Measurements from ENCODE around the gene TMEM132E.

DNA sequence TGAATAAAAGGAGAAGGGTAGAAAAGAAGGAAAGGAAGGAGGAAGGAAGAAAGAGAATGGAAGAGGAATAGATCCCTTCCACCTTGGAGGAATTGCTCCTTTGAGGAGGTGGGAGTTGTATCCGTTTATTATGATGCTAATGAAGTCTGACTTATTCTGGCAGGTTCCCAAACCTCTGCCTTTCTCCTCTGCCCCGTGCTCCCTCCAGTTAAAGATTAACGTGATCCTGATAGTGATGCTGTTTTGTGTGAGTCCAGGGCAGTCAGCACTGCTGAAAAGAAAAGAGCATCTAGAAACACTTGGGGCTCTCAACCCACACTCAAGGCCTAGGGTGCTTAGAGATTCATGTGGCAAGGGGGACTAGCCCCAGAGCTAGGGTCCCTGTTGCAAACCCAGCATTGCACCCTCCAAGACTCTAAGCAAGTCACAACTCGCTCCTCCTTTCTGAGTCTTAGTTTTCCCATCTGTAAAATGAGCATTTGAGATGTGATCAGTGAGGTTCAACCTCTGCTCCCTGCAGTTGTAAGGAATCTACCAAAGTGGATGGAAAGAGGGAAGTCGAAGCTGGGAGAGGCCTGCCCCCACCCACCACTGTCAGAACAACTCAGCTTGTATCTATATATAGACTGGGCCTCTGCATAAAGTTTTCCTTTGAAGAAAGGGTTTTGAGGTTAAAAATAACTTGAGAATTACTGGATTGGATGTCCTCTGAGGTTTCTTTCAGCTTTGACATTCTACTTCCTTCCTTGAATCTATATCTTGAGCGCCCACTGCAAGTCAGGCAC is 46.9 kb upstream of the TMEM132E start:
- TF ChIP-seq, protein P1, sequence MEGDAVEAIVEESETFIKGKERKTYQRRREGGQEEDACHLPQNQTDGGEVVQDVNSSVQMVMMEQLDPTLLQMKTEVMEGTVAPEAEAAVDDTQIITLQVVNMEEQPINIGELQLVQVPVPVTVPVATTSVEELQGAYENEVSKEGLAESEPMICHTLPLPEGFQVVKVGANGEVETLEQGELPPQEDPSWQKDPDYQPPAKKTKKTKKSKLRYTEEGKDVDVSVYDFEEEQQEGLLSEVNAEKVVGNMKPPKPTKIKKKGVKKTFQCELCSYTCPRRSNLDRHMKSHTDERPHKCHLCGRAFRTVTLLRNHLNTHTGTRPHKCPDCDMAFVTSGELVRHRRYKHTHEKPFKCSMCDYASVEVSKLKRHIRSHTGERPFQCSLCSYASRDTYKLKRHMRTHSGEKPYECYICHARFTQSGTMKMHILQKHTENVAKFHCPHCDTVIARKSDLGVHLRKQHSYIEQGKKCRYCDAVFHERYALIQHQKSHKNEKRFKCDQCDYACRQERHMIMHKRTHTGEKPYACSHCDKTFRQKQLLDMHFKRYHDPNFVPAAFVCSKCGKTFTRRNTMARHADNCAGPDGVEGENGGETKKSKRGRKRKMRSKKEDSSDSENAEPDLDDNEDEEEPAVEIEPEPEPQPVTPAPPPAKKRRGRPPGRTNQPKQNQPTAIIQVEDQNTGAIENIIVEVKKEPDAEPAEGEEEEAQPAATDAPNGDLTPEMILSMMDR (IDR thresholded peaks at IDR 0.05) = no peak
- no peak for TF ChIP-seq POLR2A (IDR thresholded peaks at IDR 0.05)
